ENCODE results near the gene KCNMB4. TPM values are rescaled to one million over a fixed set of nuclear protein-coding genes. Genes with fewer than 3 reads are reported as not detected.

The KCNMB4 gene
- total and polyA plus RNA-seq, 2 of the 4 experiments (the other 2 are of a cell fraction): 0.90 to 1.1 TPM

- Histone ChIP-seq H4K5ac (ENCODE audit: low read depth, low read length) (no peak overlapping the region), H2AK5ac (ENCODE audit: low read depth, low read length) (no peak overlapping the region), H3K9me1 (ENCODE audit: insufficient read depth, low read length) (no peaks in the 10 kb centered on the region), H2BK20ac (ENCODE audit: low read depth, low read length) (no peak overlapping the region), H3K9me3 (ENCODE audit: control insufficient read depth, insufficient read depth, low read length) (no peaks in the 10 kb centered on the region), H2AK9ac (replicated peaks; ENCODE audit: low read depth, low read length, poor library complexity) (no peak overlapping the region), H3K18ac (ENCODE audit: low read depth, low read length) (no peak overlapping the region), H3K36me3 (ENCODE audit: control insufficient read depth, insufficient read depth, low read length) (no peaks in the 10 kb centered on the region), H2AFZ (replicated peaks; ENCODE audit: low read length, poor library complexity) (no peak overlapping the region), H3K27ac (ENCODE audit: insufficient read depth, low read length) (no peak overlapping the region), H3K9ac (ENCODE audit: low read depth, low read length) (no peak overlapping the region), H3K56ac (ENCODE audit: extremely low read depth, insufficient read depth, low read length) (no peak overlapping the region), H3K14ac (replicated peaks; ENCODE audit: low read depth, low read length) (no peak overlapping the region), H4K20me1 (ENCODE audit: insufficient read depth, low read length) (no peaks in the 10 kb centered on the region), H2BK5ac (ENCODE audit: low read depth, low read length, poor library complexity, severe bottlenecking) (no peak overlapping the region), H3K4me2 (ENCODE audit: low read depth, low read length) (no peak overlapping the region), H3K79me1 (ENCODE audit: low read depth in 1 of 2, low read length in 2 of 2) (no peaks in the 10 kb centered on the region), H3K27me3 (ENCODE audit: control insufficient read depth, insufficient read depth, low read length) (no peaks in the 10 kb centered on the region), H4K91ac (ENCODE audit: insufficient read depth, low read depth, low read length) (no peak overlapping the region), H3K4me3 (ENCODE audit: insufficient read depth, low read depth, low read length) (no peak overlapping the region), H3K23ac (ENCODE audit: low read depth, low read length) (no peak overlapping the region), H3K4me1 (ENCODE audit: control insufficient read depth, insufficient read depth, low read length) (no peaks in the 10 kb centered on the region), H3K4ac (ENCODE audit: low read depth, low read length) (no peak overlapping the region), H2BK15ac (ENCODE audit: low read depth, low read length) (no peak overlapping the region), H2BK120ac (ENCODE audit: low read depth, low read length) (no peak overlapping the region), H4K8ac (ENCODE audit: low read depth in 2 of 2, low read length in 2 of 2) (no peak overlapping the region)
- in situ Hi-C loops (cut with MboI; ENCODE audit: low sequenced_read_pairs): no loop called here
- ChIA-PET POLR2A (ENCODE audit: unreplicated experiment) (no interaction called here), CTCF (no interaction called here)
- no TSS peak for BruUV-seq (replicated peaks)
- TF ChIP-seq CTCF (conservative IDR thresholded peaks at IDR 0.05; ENCODE audit: low read depth, low read length): no peak
- TF ChIP-seq CHD1 (IDR thresholded peaks at IDR 0.05; ENCODE audit: low read depth, low read length): no peak
- no peak for TF ChIP-seq RFX5 (IDR thresholded peaks at IDR 0.05; ENCODE audit: low read depth, low read length)
- TF ChIP-seq MXI1 (IDR thresholded peaks at IDR 0.05; ENCODE audit: borderline replicate concordance, low read depth, low read length): no peak
- no peak for TF ChIP-seq NFE2L2 (IDR thresholded peaks at IDR 0.05; ENCODE audit: low read depth, low read length)
- no peak for TF ChIP-seq BHLHE40 (IDR thresholded peaks at IDR 0.05; ENCODE audit: low read depth, low read length)
- no CpG with 5 or more reads among the region's 1 CpG for WGBS, 2 experiments (ENCODE audit: extremely low coverage in 2 of 2, insufficient read length in 1 of 2)
- dilution Hi-C loops (cut with HindIII; ENCODE audit: low sequenced_read_pairs, unreplicated experiment): no loop called here
- DNase-seq: no peak
- ATAC-seq (ENCODE audit: low read depth): no peak
- intact Hi-C loops (cut with micrococcal nuclease): no loop called here
Measured at GRCh38 chr12:70482764-70483163, 116.7 kb downstream of the KCNMB4 start.

Small RNAs within 50 kb of the gene (microRNA-seq; reads per million reads assigned to microRNA genes)
- not detected for gene RNU4-65P (ENCODE audit: insufficient read depth, insufficient read length)

Small RNAs within 50 kb of the gene (small RNA-seq; reads per million reads assigned to genes)
- 0 reads per million in 5 experiments for gene RNU4-65P

Other genes with a start within 250 kb of the KCNMB4 start
- gene CNOT2, start 122.9 kb upstream of the KCNMB4 start, total RNA-seq (2012; rRNA removed): 159 and 186 TPM in 2 replicates
- 60.8 and 63.4 TPM in 2 replicates for gene CNOT2, start 122.9 kb upstream of the KCNMB4 start, polyA plus RNA-seq (2012; rRNA removed)